Stimulated activated CD8-positive, alpha-beta memory T cell treated with anti-CD3 and anti-CD28 coated beads, Interleukin-15, amount 100 ng/mL, for 4 hours (primary cell): Measurements from ENCODE around the gene FLVCR1.

ENCODE experiments used
- DNase-seq, 2 donors: peaks; one replicate each; pipeline ENCODE4 v3.0.0-alpha.2; 2020; ENCODE audit warnings: low read depth in 2 of 2

FLVCR1 gene

GRCh38 chr1:212945463-212946160 is 87.5 kb downstream of the FLVCR1 start:
- DNase-seq, result no peak

- DNase-seq, result no peak
Measured at GRCh38 chr1:212946872-212947271, 88.8 kb downstream of the FLVCR1 start.
